ENCODE measurements around the gene CARD6. TPM values are rescaled to one million over a fixed set of nuclear protein-coding genes. Genes with fewer than 3 reads are reported as not detected.
"Not testable (repeated sequence)": the region's sequence is repeated elsewhere in the genome, so short reads cannot be mapped to it uniquely, and the experiment has no call there.

The CARD6 gene
- total and polyA plus RNA-seq, 2 donors from 2014 or later = 3.0 to 17.9 TPM

DNA sequence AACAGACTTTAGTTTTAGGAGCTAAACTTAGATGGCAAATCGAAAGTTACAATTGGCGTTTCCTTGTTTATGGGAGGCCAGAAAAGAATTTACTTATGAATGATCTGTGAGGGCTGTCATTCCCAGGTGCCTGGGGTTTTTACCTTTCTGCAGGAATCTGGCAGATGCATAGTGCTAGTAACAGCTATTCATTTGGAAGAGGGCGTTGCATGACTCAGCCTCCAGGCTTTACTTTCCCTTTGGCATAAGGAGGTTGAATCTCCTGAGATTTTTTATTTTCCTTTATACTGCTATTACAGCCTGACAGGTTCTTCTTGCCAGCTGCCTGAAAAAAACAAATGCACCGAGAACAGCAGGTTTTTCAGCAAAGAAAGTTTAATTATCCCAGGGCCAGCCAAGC lies 30.0 kb downstream of the CARD6 start:
- intact Hi-C loops (cut with DNase I) = no loop called here
- H3K9me3 ChIP-seq (ENCODE audit: control insufficient read depth in 2 of 3, insufficient read depth in 1 of 3, low read length in 3 of 3) = no peaks in the 10 kb centered on the region
- no peaks in the 10 kb centered on the region for H3K36me3 ChIP-seq (ENCODE audit: control insufficient read depth in 2 of 3, insufficient read depth in 3 of 3, low read length in 3 of 3)
- no peaks in the 10 kb centered on the region for H3K27me3 ChIP-seq (ENCODE audit: control insufficient read depth, insufficient read depth, low read length)
- TF ChIP-seq, protein P1, sequence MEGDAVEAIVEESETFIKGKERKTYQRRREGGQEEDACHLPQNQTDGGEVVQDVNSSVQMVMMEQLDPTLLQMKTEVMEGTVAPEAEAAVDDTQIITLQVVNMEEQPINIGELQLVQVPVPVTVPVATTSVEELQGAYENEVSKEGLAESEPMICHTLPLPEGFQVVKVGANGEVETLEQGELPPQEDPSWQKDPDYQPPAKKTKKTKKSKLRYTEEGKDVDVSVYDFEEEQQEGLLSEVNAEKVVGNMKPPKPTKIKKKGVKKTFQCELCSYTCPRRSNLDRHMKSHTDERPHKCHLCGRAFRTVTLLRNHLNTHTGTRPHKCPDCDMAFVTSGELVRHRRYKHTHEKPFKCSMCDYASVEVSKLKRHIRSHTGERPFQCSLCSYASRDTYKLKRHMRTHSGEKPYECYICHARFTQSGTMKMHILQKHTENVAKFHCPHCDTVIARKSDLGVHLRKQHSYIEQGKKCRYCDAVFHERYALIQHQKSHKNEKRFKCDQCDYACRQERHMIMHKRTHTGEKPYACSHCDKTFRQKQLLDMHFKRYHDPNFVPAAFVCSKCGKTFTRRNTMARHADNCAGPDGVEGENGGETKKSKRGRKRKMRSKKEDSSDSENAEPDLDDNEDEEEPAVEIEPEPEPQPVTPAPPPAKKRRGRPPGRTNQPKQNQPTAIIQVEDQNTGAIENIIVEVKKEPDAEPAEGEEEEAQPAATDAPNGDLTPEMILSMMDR (IDR thresholded peaks at IDR 0.05; ENCODE audit: borderline replicate concordance, extremely low read depth, insufficient read depth) = no peak
- DNase-seq (no peak), FAIRE-seq (no peak)
- H3K27ac ChIP-seq (ENCODE audit: low read depth in 2 of 2, low read length in 2 of 2) = no peak overlapping the region
- no peak overlapping the region for H3K4me3 ChIP-seq (ENCODE audit: low read length in 3 of 3)
- no peak overlapping the region for H3K9ac ChIP-seq (ENCODE audit: low read length in 3 of 3)
- H3K4me1 ChIP-seq (ENCODE audit: control insufficient read depth in 2 of 3, insufficient read depth in 2 of 3, low read depth in 1 of 3, low read length in 3 of 3) = no peaks in the 10 kb centered on the region

DNA sequence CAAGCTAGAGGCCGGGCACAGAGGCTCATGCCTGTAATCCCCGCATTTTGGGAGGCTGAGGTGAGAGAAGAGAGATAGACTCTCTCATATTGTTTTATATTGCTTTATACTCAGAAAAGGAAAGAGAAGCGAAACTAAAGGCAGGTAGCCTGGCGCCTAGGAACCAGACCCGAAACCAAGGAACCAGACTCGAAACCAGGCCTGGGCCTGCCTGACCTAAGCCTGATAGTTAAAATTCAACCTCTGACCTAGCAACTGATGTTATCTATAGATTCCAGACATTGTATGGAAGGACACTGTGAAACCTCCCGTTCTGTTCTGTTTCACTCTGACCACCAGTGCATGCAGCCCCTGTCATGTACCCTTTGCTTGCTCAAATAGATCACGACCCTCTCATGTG lies 31.1 kb downstream of the CARD6 start:
- DNase-seq; H3K9me3 ChIP-seq (ENCODE audit: control insufficient read depth in 2 of 3, insufficient read depth in 1 of 3, low read length in 3 of 3); FAIRE-seq; H3K4me3 ChIP-seq (ENCODE audit: low read length in 3 of 3); H3K27ac ChIP-seq (ENCODE audit: low read depth in 2 of 2, low read length in 2 of 2); H3K4me1 ChIP-seq (ENCODE audit: control insufficient read depth in 2 of 3, insufficient read depth in 2 of 3, low read depth in 1 of 3, low read length in 3 of 3); H3K36me3 ChIP-seq (ENCODE audit: control insufficient read depth in 2 of 3, insufficient read depth in 3 of 3, low read length in 3 of 3); H3K27me3 ChIP-seq (ENCODE audit: control insufficient read depth, insufficient read depth, low read length); H3K9ac ChIP-seq (ENCODE audit: low read length in 3 of 3); intact Hi-C loops (cut with DNase I): not testable (repeated sequence)

DNA sequence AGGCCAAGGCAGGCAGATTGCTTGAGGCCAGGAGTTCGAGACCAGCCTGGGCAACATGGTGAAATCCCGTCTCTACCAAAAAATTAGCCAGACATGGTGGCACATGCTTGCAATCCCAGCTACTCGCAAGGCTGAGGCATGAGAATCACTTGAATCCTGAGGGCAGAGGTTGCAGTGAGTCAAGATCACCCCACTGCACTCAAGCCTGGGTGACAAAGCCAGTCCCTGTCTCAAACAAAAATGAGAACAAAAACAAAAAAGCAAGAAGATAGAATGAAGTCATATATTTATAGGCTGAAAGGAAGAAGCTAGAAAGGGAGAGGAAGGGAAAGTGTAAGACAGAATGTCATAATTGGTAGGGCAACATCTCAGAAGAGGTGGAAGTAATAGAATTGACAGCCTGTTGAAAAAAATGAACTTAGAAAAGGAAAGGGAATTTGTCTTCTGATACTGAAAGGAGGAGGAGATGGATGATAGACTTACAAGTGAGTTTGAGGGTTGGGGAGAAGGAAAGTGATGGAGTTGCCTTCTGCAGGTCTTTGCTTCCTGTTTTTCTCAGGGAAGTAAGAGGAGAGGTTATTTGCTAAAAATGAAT lies 32.2 kb downstream of the CARD6 start:
- Histone ChIP-seq H3K27me3 (ENCODE audit: control insufficient read depth, insufficient read depth, low read length) (no peaks in the 10 kb centered on the region), H3K4me1 (ENCODE audit: control insufficient read depth in 2 of 3, insufficient read depth in 2 of 3, low read depth in 1 of 3, low read length in 3 of 3) (no peaks in the 10 kb centered on the region), H3K9me3 (ENCODE audit: control insufficient read depth in 2 of 3, insufficient read depth in 1 of 3, low read length in 3 of 3) (no peaks in the 10 kb centered on the region), H3K27ac (ENCODE audit: low read depth in 2 of 2, low read length in 2 of 2) (no peak overlapping the region), H3K36me3 (ENCODE audit: control insufficient read depth in 2 of 3, insufficient read depth in 3 of 3, low read length in 3 of 3) (no peaks in the 10 kb centered on the region), H3K9ac (ENCODE audit: low read length in 3 of 3) (no peak overlapping the region), H3K4me3 (ENCODE audit: low read length in 3 of 3) (no peak overlapping the region)
- FAIRE-seq = no peak
- TF ChIP-seq, protein P1 (IDR thresholded peaks at IDR 0.05; ENCODE audit: borderline replicate concordance, extremely low read depth, insufficient read depth) = no peak
- intact Hi-C loops (cut with DNase I) = no loop called here
- DNase-seq = no peak

DNA sequence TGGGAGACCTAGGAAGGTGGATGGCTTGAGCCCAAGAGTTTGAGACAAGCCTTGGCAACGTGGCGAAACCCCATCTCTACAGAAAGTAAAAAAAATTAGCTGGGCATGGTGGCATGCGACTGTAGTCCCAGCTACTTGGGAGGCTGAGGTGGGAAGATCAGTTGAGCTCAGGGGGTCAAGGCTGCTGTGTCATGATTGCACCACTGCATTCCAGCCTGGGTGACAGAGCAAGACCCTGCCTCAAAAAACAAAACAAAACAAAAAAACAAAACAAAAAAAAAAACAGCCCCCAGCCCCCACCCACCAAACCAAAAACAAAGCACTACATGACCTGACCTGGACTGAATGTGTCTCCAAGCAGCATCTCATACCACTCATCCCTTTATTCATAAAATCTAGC lies 34.8 kb downstream of the CARD6 start:
- intact Hi-C loops (cut with DNase I) = no loop called here
- Histone ChIP-seq H3K27me3 (ENCODE audit: control insufficient read depth, insufficient read depth, low read length) (no peaks in the 10 kb centered on the region), H3K9me3 (ENCODE audit: control insufficient read depth in 2 of 3, insufficient read depth in 1 of 3, low read length in 3 of 3) (no peaks in the 10 kb centered on the region), H3K27ac (ENCODE audit: low read depth in 2 of 2, low read length in 2 of 2) (no peak overlapping the region), H3K36me3 (ENCODE audit: control insufficient read depth in 2 of 3, insufficient read depth in 3 of 3, low read length in 3 of 3) (no peaks in the 10 kb centered on the region), H3K4me1 (ENCODE audit: control insufficient read depth in 2 of 3, insufficient read depth in 2 of 3, low read depth in 1 of 3, low read length in 3 of 3) (no peaks in the 10 kb centered on the region), H3K4me3 (ENCODE audit: low read length in 3 of 3) (no peak overlapping the region), H3K9ac (ENCODE audit: low read length in 3 of 3) (no peak overlapping the region)
- TF ChIP-seq, protein P1 (IDR thresholded peaks at IDR 0.05; ENCODE audit: borderline replicate concordance, extremely low read depth, insufficient read depth) = no peak
- FAIRE-seq (no peak), DNase-seq (no peak)
